ENCODE measurements around the gene SLC41A1.

GRCh38 chr1:205749234-205750137 lies 63.5 kb downstream of the SLC41A1 start:
- TF ChIP-seq POLR2AphosphoS5 (IDR thresholded peaks at IDR 0.05) (peak; percentile 90 to 95 (median 93)), POLR2A (IDR thresholded peaks at IDR 0.05) (peak; percentile 63)
- TF ChIP-seq, protein P1, sequence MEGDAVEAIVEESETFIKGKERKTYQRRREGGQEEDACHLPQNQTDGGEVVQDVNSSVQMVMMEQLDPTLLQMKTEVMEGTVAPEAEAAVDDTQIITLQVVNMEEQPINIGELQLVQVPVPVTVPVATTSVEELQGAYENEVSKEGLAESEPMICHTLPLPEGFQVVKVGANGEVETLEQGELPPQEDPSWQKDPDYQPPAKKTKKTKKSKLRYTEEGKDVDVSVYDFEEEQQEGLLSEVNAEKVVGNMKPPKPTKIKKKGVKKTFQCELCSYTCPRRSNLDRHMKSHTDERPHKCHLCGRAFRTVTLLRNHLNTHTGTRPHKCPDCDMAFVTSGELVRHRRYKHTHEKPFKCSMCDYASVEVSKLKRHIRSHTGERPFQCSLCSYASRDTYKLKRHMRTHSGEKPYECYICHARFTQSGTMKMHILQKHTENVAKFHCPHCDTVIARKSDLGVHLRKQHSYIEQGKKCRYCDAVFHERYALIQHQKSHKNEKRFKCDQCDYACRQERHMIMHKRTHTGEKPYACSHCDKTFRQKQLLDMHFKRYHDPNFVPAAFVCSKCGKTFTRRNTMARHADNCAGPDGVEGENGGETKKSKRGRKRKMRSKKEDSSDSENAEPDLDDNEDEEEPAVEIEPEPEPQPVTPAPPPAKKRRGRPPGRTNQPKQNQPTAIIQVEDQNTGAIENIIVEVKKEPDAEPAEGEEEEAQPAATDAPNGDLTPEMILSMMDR (IDR thresholded peaks at IDR 0.05): no peak
